ENCODE data around the gene CORO2B.
"Not testable (repeated sequence)": the region's sequence is repeated elsewhere in the genome, so short reads cannot be mapped to it uniquely, and the experiment has no call there.

CORO2B gene

DNA sequence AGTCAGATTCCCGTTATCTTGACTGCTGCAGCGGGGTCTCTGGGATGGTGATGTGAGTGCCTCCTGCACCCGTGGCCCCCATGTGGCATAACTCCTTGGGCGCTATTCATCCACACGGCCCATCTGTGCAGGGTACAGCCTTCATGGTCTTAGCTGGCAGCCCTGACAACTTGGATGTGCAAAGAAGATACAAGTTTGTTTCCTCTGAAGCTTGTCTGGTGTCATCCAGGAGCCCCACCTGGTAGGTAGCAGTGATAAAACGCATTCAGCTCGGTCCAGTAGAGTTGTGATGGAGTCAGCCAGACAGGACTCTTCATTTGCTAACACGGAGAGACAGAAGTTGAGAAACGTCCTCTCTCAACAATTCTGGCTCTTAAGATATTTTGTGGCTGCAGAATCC is 53.3 kb downstream of the CORO2B start:
- no peak for DNase-seq

DNA sequence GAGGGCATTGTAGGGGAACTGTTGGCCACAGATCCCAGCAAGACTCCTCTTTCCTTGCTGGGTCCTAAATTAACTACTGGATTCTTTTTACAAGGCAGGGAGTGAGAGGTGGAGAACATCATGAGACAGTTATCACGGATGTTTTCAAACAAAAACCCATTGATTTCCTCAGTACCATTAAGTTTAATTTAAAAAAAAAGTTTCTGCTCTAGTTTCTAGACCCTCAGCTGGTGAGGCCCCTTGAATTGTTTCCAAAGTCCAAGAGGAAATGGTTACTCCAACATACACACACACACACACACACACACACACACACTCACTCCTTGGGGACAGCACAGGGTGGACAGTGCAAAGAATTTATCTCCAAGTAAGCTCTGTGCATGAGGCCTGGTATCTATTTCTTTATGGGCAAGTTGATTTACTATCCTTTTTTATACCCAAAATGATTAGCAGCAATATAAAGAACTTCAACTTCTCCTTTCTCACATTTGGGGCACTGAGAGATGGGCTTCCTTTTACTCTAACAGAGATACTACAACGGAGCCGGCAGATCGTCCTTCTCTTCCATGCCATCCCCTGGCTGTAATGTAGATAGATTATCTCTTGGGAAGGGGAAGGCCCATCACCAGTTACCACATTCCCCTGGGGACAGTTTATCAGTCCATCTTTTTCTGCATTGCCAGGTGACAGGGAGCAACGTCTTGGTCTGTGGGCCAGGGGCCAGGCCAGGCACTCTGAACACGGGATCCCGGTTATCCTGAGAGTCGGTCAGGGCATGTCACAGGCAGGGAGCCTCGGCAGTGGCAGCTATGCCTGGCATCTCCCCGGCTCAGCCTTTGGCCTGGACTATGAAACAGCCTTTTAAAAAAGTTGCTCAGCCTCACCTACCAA is 54.7 kb downstream of the CORO2B start:
- no peak for DNase-seq

DNA sequence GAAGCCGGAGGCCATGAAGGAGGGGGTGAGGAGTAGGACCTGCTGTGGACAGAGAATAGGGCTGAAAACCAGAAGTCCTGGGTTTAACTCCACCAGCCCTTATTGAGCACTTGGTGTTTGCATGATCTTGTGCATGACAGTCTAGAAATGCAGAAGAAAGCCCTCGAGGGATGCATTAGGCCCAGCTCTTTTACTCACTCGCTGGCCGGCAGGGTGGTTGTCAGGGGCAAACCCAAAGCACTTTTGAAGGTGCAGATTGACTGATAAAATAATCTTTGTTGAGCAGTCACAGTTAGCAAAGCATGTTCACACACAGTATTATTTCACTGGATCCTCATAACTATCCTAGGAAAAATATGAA is 55.3 kb downstream of the CORO2B start:
- no peak for DNase-seq

DNA sequence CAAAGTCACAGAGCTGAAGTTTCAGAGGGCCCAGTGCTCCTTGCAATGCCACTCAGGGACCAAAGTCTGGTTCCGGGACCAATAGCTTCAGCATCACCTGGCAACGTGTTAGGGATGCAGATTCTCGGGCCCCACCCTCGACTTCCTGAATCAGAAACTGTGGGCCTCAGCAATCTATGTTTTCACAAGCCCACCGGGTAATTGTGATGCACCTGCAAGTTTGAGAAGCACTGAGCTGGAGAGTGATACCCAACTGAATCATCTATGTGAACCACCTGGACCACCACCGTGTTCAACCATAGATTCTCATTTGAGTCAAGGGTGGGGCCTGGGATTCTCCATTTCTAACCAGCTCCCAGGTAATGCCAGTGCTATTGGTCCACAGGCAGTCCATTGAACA is 55.7 kb downstream of the CORO2B start:
- DNase-seq = no peak

DNA sequence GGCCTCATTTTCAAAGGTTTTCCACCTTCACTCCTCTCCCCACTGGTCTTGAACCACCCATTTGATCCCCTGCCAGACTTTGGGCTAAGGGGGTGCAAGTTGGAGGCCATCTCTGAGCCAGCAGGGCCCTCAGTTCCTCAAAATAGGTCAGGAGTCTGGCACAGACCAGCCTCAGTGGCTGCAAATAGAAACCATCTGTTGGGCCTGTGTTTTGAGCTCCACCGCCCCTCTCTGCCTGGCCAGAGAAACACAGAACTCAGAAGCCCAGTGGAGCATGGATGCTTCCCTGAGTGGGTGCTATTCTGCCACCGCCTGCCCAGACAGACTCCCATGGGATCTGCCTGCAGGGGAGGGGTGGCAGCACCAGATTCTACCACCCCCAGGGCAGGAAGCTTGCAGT is 56.3 kb downstream of the CORO2B start:
- no peak for DNase-seq

DNA sequence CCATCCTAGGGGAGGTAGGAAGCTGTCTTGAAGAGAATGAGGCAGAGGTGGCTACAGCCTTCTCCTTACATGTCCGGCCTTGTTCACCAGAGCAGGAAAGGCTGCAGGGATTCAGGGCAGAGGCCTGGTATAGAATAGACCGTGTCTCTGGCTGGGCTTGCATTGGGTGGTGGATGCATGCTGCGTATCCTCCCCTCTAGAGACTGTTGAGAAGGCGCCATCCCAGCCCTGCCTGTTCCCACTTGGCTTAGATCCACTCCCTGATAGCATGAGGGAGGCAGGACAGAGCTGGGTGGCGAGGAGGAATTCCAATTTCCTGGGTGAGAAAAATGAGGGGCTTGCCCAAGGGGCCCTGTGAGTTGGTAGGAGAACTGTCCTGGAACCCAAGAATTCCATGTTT is 57.5 kb downstream of the CORO2B start:
- no peak for DNase-seq

DNA sequence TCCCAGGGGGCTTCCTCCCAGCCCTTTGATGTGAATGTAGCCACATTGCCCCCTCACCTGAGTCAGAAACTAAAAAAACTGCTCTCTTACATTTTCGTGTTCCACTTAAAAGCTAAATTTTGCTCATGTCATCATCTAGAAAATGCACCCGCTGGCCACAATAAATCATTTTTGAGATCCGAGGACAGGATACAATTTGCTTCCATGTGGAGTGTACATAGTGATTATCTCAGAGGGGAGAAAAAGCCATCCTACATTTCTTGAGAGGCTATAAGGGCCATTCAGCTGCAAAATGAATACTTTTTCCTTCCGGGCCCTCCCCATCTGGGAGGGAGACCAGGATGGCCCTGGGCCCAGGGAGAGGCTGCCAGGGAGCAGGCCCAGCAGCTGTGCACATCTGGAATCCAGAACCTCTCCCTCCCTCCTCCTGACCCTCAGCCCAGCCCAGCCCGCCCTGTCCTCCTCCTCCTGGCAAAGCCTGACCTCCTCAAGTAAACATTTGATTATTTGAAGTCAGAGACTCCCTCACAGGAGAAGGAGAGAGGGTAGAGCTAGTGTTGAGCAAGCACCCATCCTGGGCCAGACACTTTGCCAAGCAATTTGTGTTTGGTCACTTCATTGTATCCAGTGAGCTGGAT is 59.1 kb downstream of the CORO2B start:
- no peak for DNase-seq

DNA sequence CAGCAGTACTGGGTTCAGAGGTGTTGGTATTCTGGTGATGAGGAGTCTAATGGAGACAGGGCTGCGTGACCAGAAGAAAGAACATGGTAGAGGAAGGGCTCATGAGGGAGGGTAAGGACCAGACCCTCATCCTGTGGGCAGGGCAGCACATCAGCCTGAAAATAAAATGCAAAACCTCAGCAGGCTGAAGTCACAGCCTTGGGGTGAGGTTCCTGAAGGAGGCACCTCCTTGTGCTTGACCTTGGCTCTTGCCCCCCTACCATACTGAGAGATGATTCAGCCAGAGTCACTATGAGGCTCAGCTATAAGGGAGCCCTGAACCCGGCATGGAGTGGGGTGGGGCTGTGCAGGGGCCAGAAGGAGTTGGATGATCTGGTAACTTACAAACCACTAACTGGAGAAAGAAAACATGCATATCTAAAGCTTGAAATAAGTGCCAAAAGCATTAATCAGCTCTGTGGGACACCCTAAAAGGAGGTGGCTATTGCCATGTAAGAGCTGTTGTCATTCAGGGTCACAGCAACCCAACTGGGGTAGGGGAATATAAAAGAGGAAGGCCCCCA is 60.2 kb downstream of the CORO2B start:
- no peak for DNase-seq

DNA sequence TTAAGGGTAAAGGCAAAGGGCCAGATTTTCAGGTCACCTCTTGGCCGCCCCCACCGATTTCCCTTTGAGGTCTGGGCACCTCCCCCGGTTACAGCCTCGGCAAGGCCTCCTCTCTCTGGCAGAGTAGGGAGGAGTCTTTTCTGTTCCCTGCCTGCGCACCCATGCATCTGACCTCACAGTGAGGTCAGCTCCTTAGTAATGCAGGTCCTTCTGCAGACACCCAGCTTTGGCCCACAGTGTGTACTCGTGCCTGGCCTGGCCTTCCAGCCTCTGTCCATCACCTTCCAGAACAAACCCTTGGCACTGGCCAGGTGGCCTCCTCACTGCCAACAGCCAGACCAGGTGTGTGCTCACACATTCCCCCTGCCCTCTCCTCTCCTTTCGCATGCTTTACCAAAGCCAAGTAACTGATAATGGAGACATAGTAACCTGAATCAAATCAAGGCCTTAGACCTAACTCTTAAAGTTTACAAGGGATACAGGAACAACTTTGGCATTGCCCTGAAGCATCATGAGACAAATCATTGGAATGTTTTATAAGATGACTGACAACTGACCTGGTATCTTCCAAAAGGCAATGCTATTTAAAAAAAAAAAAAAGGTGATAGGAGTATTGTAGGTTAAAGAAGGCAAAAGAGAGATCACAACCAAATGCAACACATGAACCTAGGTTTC is 61.3 kb downstream of the CORO2B start:
- DNase-seq = no peak

DNA sequence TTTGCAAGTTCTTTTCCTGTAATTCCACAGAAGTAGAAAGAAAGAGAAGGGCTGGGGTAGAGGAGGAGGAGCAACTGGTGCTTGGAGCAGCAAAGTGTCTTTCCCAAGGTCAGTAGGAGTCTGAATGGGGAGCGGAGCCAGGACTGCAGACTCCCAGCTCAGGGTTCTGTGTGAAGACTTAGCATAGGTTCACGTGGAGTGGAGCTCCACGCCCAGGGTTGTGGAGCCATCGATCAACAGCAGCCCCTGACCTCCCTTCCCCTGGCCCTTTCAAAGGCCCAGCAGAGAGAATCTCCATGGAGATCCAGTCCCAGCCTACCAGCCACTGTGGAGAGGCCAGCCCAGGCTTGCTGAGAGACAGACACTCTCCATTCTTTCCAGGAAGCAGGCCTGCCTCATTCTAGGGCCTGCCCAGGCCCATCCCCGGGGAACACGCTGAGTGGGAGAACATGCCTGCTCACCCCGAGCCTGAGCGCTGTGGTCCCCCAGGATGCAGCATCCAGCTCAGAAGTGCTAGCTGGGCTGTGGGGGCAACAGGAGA is 62.1 kb downstream of the CORO2B start:
- DNase-seq = no peak

DNA sequence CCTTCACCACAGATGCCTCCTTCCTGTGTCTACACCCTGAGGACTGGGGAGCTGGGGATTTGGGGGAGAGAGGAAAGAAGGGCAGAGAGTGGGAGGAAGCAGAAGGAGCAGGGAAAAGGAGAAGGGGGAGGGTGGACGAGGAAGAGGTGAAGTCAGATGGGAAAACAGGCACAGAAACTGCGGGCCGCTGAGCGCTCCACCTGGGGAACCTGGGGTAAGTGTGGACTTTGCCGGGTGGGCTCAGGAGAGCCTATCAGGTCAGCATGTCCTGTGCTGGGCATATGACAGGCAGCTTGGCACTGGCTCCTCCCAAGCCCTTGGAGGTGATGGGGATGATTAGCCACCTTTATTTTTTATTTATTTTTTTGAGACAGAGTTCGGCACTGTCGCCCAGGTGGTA is 62.6 kb downstream of the CORO2B start:
- DNase-seq = no peak

DNA sequence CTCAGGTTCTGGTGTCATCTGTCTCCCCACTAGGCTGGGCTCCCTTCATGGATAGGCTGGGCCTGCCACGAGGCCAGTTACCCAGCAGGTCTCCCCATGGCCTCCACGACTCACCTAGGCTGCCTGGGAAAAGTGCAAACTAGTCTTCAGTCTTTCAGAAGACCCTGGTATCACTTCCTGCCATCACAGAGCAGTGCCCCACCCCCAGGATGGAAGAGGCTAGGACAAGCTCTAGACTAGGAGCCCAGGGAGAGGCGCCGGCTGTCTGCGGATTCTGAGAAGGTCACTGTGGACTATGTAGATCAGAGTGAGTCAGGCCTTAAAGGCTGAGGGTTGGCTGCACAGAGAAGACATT is 63.7 kb downstream of the CORO2B start:
- no peak for DNase-seq

DNA sequence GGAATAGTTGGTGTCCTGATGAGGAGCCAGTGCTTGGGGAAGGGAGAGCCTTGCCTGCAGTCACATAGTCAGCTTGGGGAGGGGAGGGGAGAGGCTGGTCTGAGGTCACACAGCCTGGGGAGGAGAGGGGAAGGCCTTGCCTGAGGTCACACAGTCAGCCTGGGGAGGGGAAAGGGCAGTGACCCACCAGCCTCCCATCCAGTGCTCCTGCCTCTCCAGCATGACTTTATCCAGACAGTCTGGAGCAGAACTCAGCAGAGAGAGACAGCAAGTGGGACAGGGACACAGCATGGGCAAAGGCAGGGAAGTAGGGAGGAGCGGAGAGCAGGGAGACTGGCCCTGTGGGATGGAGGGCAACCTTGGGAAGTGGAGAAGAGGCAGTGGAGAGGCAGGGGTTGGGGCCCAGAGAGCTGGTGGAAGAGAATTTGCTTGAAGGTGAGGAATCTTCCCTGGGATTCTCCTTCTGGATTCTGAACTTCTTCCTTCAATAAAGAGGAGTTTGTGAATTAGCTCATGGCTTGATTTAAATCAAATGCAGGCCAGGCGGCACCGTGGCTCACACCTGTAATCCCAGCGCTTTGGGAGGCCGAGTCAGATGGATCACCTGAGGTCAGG is 64.5 kb downstream of the CORO2B start:
- no peak for DNase-seq

DNA sequence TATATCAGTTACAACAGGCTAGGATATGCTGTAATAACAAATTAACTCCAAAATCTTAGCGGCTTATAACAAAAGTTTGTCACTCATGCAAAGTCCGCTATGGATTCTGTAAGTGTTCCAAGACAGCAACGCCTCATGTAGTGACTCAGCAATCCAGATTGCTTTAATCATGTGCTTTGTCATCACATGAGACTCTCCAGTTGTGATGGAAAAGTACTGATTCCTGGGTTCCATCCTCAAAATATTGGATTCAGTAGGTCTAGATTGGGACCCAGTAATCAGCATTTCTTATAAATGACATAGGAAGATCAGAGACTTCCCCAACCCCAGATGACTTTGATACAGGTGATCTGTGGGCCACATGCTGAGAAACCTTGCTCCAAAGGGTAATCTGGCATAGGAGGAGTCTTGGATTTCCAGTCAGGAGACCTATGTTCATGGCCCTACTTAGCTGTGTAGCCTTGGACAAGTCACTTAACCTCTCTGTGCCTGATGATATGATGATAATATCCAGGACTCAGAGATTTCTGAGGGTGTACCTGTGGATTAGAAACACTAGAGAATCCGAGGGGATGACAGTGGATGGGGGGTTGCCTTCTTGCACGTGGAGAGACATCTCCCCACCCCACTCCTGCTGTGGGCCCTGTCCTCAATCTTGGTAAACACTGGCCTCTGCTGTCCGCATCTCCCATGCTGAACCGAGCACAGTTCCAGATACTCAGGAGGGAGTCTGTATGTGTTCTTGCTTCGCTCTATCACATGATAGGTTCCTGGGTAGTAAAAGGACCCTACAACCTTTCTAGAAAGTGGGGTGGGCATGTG is 65.5 kb downstream of the CORO2B start:
- DNase-seq = no peak

DNA sequence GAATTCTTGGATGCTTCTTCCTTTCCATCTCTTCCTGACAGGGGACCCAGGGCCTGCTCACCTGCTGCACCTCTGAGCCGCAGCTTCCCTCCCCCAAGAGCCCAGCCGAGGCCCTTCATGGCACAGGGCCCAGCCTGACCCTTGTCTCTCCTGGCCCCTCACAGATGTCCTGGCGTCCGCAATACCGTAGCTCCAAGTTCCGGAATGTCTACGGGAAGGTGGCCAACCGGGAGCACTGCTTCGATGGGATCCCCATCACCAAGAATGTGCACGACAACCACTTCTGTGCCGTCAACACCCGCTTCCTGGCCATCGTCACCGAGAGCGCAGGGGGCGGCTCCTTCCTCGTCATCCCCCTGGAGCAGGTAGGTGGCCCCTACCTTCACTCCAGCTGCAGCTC is 66.2 kb downstream of the CORO2B start:
- DNase-seq = no peak

DNA sequence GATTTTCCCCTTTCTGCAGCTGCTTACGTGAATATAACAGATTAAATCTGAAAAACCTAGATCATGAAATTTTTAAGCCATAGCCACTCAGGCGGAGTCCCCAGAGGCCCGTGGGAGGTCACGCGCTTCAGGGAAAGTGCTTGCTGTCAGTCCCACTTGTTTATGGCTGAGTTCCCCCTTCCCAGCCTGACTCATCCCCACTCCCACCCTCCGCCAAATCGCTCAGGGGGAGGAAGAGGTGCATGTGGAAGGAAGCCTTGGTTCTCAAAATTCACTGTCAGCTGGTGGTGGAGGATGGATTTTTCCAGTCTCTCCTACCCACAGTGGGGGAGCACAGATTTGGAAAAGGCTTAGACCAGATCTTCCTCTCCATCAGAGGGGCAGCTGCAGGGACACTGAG is 67.4 kb downstream of the CORO2B start:
- DNase-seq = no peak

DNA sequence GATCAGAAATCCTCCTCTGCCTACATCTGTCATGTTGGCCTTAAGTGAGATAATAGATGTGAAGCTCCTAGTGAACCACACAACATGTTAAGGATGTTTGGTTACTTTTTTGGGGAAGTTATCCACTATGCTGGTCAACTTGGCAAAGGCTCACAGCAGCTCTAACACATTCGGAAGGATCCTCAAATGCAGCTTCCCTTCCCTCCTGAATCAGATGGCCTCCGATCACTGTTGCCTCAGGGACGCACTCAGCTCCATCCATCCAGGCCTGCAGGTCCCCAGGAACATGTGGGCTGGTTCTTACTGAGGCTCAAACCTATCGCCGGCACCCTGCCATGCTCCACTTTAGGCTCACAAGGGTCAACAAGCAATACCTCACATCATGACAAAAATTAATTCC is 67.9 kb downstream of the CORO2B start:
- no peak for DNase-seq

DNA sequence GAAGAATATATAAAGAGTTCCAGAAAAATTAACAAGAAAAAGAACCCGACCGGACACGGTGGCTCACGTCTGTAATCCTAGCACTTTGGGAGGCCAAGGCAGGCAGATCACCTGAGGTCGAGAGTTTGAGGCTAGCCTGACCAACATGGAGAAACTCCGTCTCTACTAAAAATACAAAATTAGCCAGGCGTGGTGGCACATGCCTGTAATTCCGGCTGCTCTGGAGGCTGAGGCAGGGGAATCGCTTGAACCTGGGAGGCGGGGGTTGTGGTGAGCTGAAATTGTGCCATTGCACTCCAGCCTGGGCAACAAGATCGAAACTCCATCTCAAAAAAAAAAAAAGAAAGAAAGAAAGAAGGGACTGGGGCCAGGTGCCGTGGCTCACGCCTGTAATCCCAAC is 68.6 kb downstream of the CORO2B start:
- DNase-seq = not testable (repeated sequence)

DNA sequence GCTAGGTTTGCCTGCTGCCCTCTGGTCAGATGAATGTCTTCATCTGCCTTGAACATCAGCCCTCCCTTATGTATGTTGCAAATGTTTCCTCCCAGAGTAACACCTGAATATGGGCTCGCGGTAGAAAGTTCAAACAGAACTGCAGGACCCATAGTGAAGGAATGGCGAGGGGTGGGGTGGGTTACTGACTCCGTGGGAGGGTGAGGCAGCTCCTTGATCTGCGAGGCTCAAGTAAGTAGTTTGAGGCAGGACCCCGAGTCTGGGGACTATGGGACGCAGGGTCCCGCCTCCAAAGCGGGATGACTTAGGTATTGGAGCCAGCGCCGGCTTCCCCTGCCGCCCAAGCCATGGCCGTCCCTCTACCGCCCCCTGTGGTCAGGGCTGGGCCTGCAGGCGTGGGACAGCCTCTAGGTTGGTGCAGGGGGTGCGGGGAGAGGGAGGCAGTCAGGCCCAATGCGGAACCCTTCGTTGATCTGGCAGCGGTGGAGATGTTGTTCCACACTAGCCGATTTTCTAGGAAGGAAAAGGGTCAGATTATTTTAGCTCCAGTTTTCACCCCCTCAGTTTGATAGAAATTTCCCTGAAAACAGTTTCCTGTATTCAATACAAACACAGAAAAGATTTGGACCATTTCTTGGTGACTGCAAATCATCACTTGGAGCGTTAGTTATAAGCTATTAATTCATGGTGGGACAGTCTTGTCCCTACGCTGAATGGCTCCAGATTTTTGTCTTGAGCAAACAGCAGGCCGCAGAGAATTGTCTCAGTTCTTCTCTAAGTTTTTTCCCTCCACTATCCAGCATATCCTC is 72.3 kb downstream of the CORO2B start:
- no peak for DNase-seq

DNA sequence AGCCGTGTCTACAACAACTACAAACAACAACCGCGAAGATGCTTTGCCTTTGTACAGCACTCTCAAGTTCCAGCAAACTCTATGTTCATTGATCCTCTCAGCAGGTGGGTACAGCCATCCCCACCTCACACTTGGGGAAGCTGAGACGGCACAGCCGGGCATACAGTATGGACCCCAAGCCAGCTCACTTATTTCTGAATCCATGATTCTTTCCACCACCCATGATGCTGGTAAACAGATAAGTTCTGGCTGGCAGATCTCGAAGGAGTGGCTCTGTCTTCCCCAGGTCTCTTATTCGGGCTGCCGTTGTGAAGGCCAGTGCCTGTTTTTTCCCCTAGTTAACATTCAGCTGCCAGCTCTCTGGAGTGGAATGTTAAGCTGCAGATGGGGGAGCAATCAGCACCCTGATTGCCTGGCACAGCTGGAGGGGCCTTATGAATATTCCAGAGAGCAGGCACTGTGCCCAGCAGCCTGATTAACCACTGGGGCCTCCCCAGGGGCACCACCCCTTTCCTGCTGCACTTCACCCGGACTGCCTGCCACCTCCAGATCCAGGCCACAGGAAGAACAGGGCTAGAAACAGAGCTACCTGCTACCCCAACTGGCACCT is 73.2 kb downstream of the CORO2B start:
- DNase-seq = no peak

Measured in activated T-cell treated with anti-CD3 and anti-CD28 coated beads for 4 hours (primary cell).